B cell (primary cell): ENCODE results near the gene DDX17. TPM values are rescaled to one million over a fixed set of nuclear protein-coding genes. Genes with fewer than 3 reads are reported as not detected.

Experiments used
- ATAC-seq: fragments of 200-7000 bp; cut with Tn5 transposase; one replicate; pipeline ENCODE4 v1.10.0; 2021; ENCODE audit warnings: low read depth, mild to moderate bottlenecking, moderate number of reproducible peaks, moderate library complexity
- CTCF ChIA-PET: fragments of 350-600 bp; sonication (Branson Sonifier 250); formaldehyde crosslinking; loops from one replicate; lab custom pipeline; 2021; ENCODE audit warnings: antibody characterized with exemption, inconsistent platforms; lab: Charles Lee
- POLR2A ChIA-PET: fragments of 350-600 bp; sonication (Branson Sonifier 250); formaldehyde crosslinking; loops from one replicate; lab custom pipeline; 2021; ENCODE audit warnings: antibody characterized with exemption; lab: Charles Lee
- DNase-seq: peaks from one replicate; pipeline ENCODE4 v3.0.0; 2013
- H2AFZ ChIP-seq: 2 replicates; pipeline ENCODE4 v1.6.1; 2012; ENCODE audit warnings: mild to moderate bottlenecking, low read depth, low read length; ENCODE audit not compliant: insufficient read depth, poor library complexity, severe bottlenecking
- H3K27ac ChIP-seq, 2 donors: 1 replicate in 1 of 2; 2 replicates in 1 of 2; pipeline ENCODE4 v1.5.1; 2012 to 2013; ENCODE audit warnings: low read length in 2 of 2, mild to moderate bottlenecking in 2 of 2, moderate library complexity in 1 of 2
- H3K27me3 ChIP-seq, 4 experiments: fragments of 200-600 bp in 1 of 4; sonication (generic) in 1 of 4; replicated peaks in 1 of 4; 1 replicate in 2 of 4; 2 replicates in 2 of 4; pipeline versions ENCODE4 v1.6.1 to v1.7.0; 2013 to 2016; ENCODE audit warnings: low read length in 3 of 4, mild to moderate bottlenecking in 2 of 4, mixed read lengths in 1 of 4, moderate library complexity in 1 of 4; ENCODE audit not compliant: insufficient read depth in 4 of 4, control insufficient read depth in 3 of 4; ENCODE audit errors: control extremely low read depth in 1 of 4
- H3K36me3 ChIP-seq, 2 experiments: replicated peaks in 1 of 2; 1 replicate in 1 of 2; 2 replicates in 1 of 2; pipeline versions ENCODE4 v1.6.1 to v1.7.1; 2013; ENCODE audit warnings: low read length in 1 of 2; ENCODE audit not compliant: insufficient read depth in 2 of 2, control insufficient read depth in 1 of 2; ENCODE audit errors: control extremely low read depth in 1 of 2, extremely low read depth in 1 of 2
- H3K4me1 ChIP-seq, 2 donors: fragments of 200-600 bp in 1 of 2; sonication (generic) in 1 of 2; 1 replicate in 1 of 2; 2 replicates in 1 of 2; pipeline versions ENCODE4 v1.5.1 to v1.6.1; 2013 to 2017; ENCODE audit warnings: low read length in 2 of 2; ENCODE audit not compliant: control insufficient read depth in 2 of 2, insufficient read depth in 2 of 2
- H3K4me2 ChIP-seq: replicated peaks from 2 replicates; pipeline ENCODE3; 2012; ENCODE audit warnings: mild to moderate bottlenecking, low read depth, low read length; ENCODE audit not compliant: poor library complexity, severe bottlenecking
- H3K4me3 ChIP-seq, 5 experiments: fragments of 200-600 bp in 1 of 5; sonication (generic) in 1 of 5; 1 replicate in 3 of 5; 2 replicates in 2 of 5; pipeline versions ENCODE4 v1.5.1 to v1.7.0; 2011 to 2016; ENCODE audit warnings: low read length in 4 of 5, mild to moderate bottlenecking in 4 of 5, low read depth in 2 of 5, control low read depth in 1 of 5, moderate library complexity in 1 of 5; ENCODE audit not compliant: insufficient read depth in 1 of 5; ENCODE audit errors: control extremely low read depth in 1 of 5, extremely low read depth in 1 of 5
- H3K79me2 ChIP-seq: fragments of 200-600 bp; sonication (generic); one replicate; pipeline ENCODE4 v1.6.0; 2016; ENCODE audit warnings: low read length; ENCODE audit not compliant: control insufficient read depth, insufficient read depth
- H3K9ac ChIP-seq: fragments of 200-600 bp; sonication (generic); 2 replicates; pipeline ENCODE4 v1.6.1; 2017; ENCODE audit warnings: mild to moderate bottlenecking, low read length, moderate library complexity
- H3K9me3 ChIP-seq, 3 donors: one replicate each; pipeline versions ENCODE4 v1.6.1 to v1.7.1; 2013; ENCODE audit warnings: low read length in 2 of 3; ENCODE audit not compliant: control insufficient read depth in 2 of 3, insufficient read depth in 1 of 3; ENCODE audit errors: control extremely low read depth in 1 of 3
- H4K20me1 ChIP-seq: 2 replicates; pipeline ENCODE4 v1.6.0; 2012; ENCODE audit warnings: mild to moderate bottlenecking, low read length; ENCODE audit not compliant: insufficient read depth, control insufficient read depth, poor library complexity, severe bottlenecking
- H3K27ac Mint-ChIP-seq: one replicate; pipeline ENCODE4 v1.8.0; 2021; ENCODE audit warnings: mixed read lengths
- H3K27me3 Mint-ChIP-seq: one replicate; pipeline ENCODE4 v1.8.0; 2021; ENCODE audit warnings: mixed read lengths
- H3K4me1 Mint-ChIP-seq: one replicate; pipeline ENCODE4 v1.8.0; 2021; ENCODE audit warnings: mixed read lengths
- H3K4me3 Mint-ChIP-seq: one replicate; pipeline ENCODE4 v1.8.0; 2021; ENCODE audit warnings: mixed read lengths
- H3K9me3 Mint-ChIP-seq: one replicate; pipeline ENCODE4 v1.8.0; 2022; ENCODE audit warnings: mixed read lengths; ENCODE audit not compliant: insufficient read depth
- CTCF ChIP-seq: fragments of 200-600 bp; IDR thresholded peaks from one replicate; pipeline ENCODE4 v1.8.0; 2022; ENCODE audit warnings: antibody characterized with exemption, mild to moderate bottlenecking
- EZH2 ChIP-seq: IDR thresholded peaks from 2 replicates; pipeline ENCODE4 v1.6.1; 2012; ENCODE audit warnings: borderline replicate concordance, low read depth, mild to moderate bottlenecking, moderate library complexity, low read length; ENCODE audit not compliant: insufficient read depth, poor library complexity, severe bottlenecking
- WGBS: methylation state at CpG from one replicate; pipeline ENCODE4 v1.1.5; 2013; ENCODE audit warnings: missing lambda C conversion rate; ENCODE audit not compliant: insufficient coverage; 5-methylcytosine and 5-hydroxymethylcytosine counted together
- intact Hi-C: fragments of 100-400 bp; cut with micrococcal nuclease; formaldehyde crosslinking; loops from one replicate; pipeline ENCODE4 v1.10.0; 2022
- polyA plus RNA-seq: library from polyadenylated mRNA; depleted of rRNA; stranded (reverse); fragments of >200 nt; gene quantifications from 2 replicates; pipeline ENCODE4 v1.2.3, GENCODE V29; 2012
- total RNA-seq, 2 donors: library from RNA; stranded (reverse); fragments of 120-200 nt in 1 of 2; gene quantifications; 1 replicate in 1 of 2; 2 replicates in 1 of 2; pipeline versions ENCODE4 v1.2.3 to v1.2.4, GENCODE V29; 2013 to 2022

DDX17 gene
- total and polyA plus RNA-seq, 2 donors (not counting 1 experiment from before 2014, with no cell fraction given) = 754 to 936 TPM

GRCh38 chr22:38481871-38482332 is 24.2 kb downstream of the DDX17 start:
- POLR2A ChIA-PET = interaction anchor here (1.5 kb wide), 1 partner anchor 15 kb away, joined by 5 read pairs; no protein-coding TSS in a partner anchor
- CTCF ChIA-PET = no interaction called here
- H3K4me3 Mint-ChIP-seq = no peak overlapping the region
- Histone ChIP-seq H2AFZ (no peak overlapping the region), H3K4me1 (no peaks in the 10 kb centered on the region), H3K36me3 (peaks cover 6 to 68% of the 10 kb centered on the region in 2 experiments), H3K27ac (no peak overlapping the region), H3K9me3 (no peaks in the 10 kb centered on the region), H4K20me1 (peaks cover 13% of the 10 kb centered on the region), H3K4me3 (no peak overlapping the region), H3K4me2 (no peak overlapping the region), H3K9ac (no peak overlapping the region), H3K79me2 (peaks cover 5% of the 10 kb centered on the region), H3K27me3 (no peaks in the 10 kb centered on the region)
- no peak for DNase-seq
- intact Hi-C loops = no loop called here
- WGBS = 76% methylated on average over 3 of the region's 8 CpGs
- H3K27ac Mint-ChIP-seq = peak overlapping the region; percentile 3
- no peak for ATAC-seq
- no peaks in the 10 kb centered on the region for H3K9me3 Mint-ChIP-seq
- peaks cover 2% of the 10 kb centered on the region for H3K4me1 Mint-ChIP-seq
- TF ChIP-seq CTCF = no peak
- no peak for TF ChIP-seq EZH2
- H3K27me3 Mint-ChIP-seq = no peaks in the 10 kb centered on the region

- intact Hi-C loops = no loop called here
- Histone ChIP-seq H3K27ac (no peak overlapping the region), H3K4me3 (no peak overlapping the region), H3K9me3 (no peaks in the 10 kb centered on the region), H3K4me2 (no peak overlapping the region), H3K9ac (no peak overlapping the region), H3K4me1 (no peaks in the 10 kb centered on the region), H3K36me3 (peaks cover 6 to 63% of the 10 kb centered on the region in 2 experiments), H3K27me3 (no peaks in the 10 kb centered on the region), H4K20me1 (peaks cover 11% of the 10 kb centered on the region), H2AFZ (no peak overlapping the region), H3K79me2 (no peaks in the 10 kb centered on the region)
- DNase-seq (no peak), ATAC-seq (no peak)
- H3K4me3 Mint-ChIP-seq = no peak overlapping the region
- 100% methylated on average over 3 of the region's 3 CpGs for WGBS
- ChIA-PET POLR2A (interaction anchor here (1.5 kb wide), 1 partner anchor 16 kb away, joined by 5 read pairs; no protein-coding TSS in a partner anchor), CTCF (interaction anchor here (0.9 to 1.0 kb wide), 2 partner anchors 30 to 91 kb away, joined by 3 read pairs; no protein-coding TSS in a partner anchor)
- H3K27me3 Mint-ChIP-seq = no peaks in the 10 kb centered on the region
- H3K27ac Mint-ChIP-seq = peak overlapping the region; percentile 17
- no peaks in the 10 kb centered on the region for H3K9me3 Mint-ChIP-seq
- peaks cover 2% of the 10 kb centered on the region for H3K4me1 Mint-ChIP-seq
- TF ChIP-seq EZH2 = no peak
- no peak for TF ChIP-seq CTCF
Measured at GRCh38 chr22:38481162-38481870, 24.8 kb downstream of the DDX17 start.
